Muscle of leg (tissue), 11 donors: ENCODE measurements around the gene CUEDC1. TPM values are rescaled to one million over a fixed set of nuclear protein-coding genes. Genes with fewer than 3 reads are reported as not detected.

ENCODE experiments used
- DNase-seq: peaks from one replicate; pipeline ENCODE4 v3.0.0; 2013
- H3K27ac ChIP-seq: one replicate; pipeline ENCODE4 v1.5.1; 2013; ENCODE audit warnings: mild to moderate bottlenecking, low read length, control low read depth
- H3K27me3 ChIP-seq: one replicate; pipeline ENCODE4 v1.6.1; 2013; ENCODE audit warnings: low read length; ENCODE audit not compliant: control insufficient read depth, insufficient read depth
- H3K36me3 ChIP-seq: one replicate; pipeline ENCODE4 v1.6.1; 2013; ENCODE audit warnings: low read length; ENCODE audit not compliant: control insufficient read depth, insufficient read depth
- H3K4me1 ChIP-seq: one replicate; pipeline ENCODE4 v1.6.1; 2013; ENCODE audit warnings: low read length; ENCODE audit not compliant: control insufficient read depth, insufficient read depth
- H3K4me3 ChIP-seq: one replicate; pipeline ENCODE4 v1.5.1; 2013; ENCODE audit warnings: low read length, control low read depth
- H3K9me3 ChIP-seq: replicated peaks from 2 replicates; pipeline ENCODE4 v1.6.1; 2013; ENCODE audit warnings: low read depth, low read length; ENCODE audit not compliant: control insufficient read depth
- WGBS: methylation state at CpG from one replicate; pipeline ENCODE4 v1.1.5; 2013; ENCODE audit warnings: missing lambda C conversion rate; ENCODE audit not compliant: insufficient coverage; 5-methylcytosine and 5-hydroxymethylcytosine counted together
- polyA plus RNA-seq, 8 donors: library from polyadenylated mRNA; unstranded; fragments of 120-200 nt; gene quantifications; one replicate each; pipeline versions ENCODE4 v1.2.1 to v1.2.3, GENCODE V29; 2013; ENCODE audit warnings: inconsistent platforms in 1 of 8, low replicate concordance in 1 of 8; ENCODE audit not compliant: insufficient read length in 8 of 8, insufficient read depth in 1 of 8
- total RNA-seq: library from RNA; stranded (reverse); fragments of 120-200 nt; gene quantifications from one replicate; pipeline ENCODE4 v1.2.4, GENCODE V29; 2013

The CUEDC1 gene
- total and polyA plus RNA-seq, 9 donors = 13.2 to 59.3 (median 51.8) TPM

GRCh38 chr17:57860414-57860999 lies 94.7 kb downstream of the CUEDC1 start:
- peaks cover 2% of the 10 kb centered on the region for H3K27me3 ChIP-seq
- DNase-seq = no peak
- no peaks in the 10 kb centered on the region for H3K9me3 ChIP-seq
- WGBS = 81% methylated on average over 5 of the region's 6 CpGs
- H3K4me1 ChIP-seq = peaks cover 44% of the 10 kb centered on the region
- no peak overlapping the region for H3K4me3 ChIP-seq
- H3K36me3 ChIP-seq = peaks cover 24% of the 10 kb centered on the region
- H3K27ac ChIP-seq = no peak overlapping the region

- Histone ChIP-seq H3K4me1 (peaks cover 50% of the 10 kb centered on the region), H3K9me3 (no peaks in the 10 kb centered on the region), H3K36me3 (peaks cover 17% of the 10 kb centered on the region), H3K4me3 (no peak overlapping the region), H3K27me3 (peaks cover 2% of the 10 kb centered on the region), H3K27ac (no peak overlapping the region)
- 81% methylated on average over 4 of the region's 13 CpGs for WGBS
- no peak for DNase-seq
These were observed 95.4 kb downstream of the CUEDC1 start for GRCh38 chr17:57859601-57860413.

- no peak overlapping the region for H3K4me3 ChIP-seq
- peaks cover 45% of the 10 kb centered on the region for H3K4me1 ChIP-seq
- H3K9me3 ChIP-seq = no peaks in the 10 kb centered on the region
- no peak for DNase-seq
- peaks cover 9% of the 10 kb centered on the region for H3K36me3 ChIP-seq
- H3K27me3 ChIP-seq = peaks cover 4% of the 10 kb centered on the region
- 64% methylated on average over 3 of the region's 5 CpGs for WGBS
- no peak overlapping the region for H3K27ac ChIP-seq
These were observed 96.4 kb downstream of the CUEDC1 start for GRCh38 chr17:57858838-57859237.

- Histone ChIP-seq H3K36me3 (peaks cover 4% of the 10 kb centered on the region), H3K4me3 (no peak overlapping the region), H3K9me3 (no peaks in the 10 kb centered on the region), H3K27ac (no peak overlapping the region), H3K27me3 (peaks cover 4% of the 10 kb centered on the region), H3K4me1 (peaks cover 46% of the 10 kb centered on the region)
- 88% methylated on average over 7 of the region's 10 CpGs for WGBS
- no peak for DNase-seq
These were observed 98.2 kb downstream of the CUEDC1 start for GRCh38 chr17:57856792-57857620.

- H3K4me3 ChIP-seq = no peak overlapping the region
- no peak for DNase-seq
- H3K27me3 ChIP-seq = peaks cover 4% of the 10 kb centered on the region
- H3K36me3 ChIP-seq = peaks cover 2% of the 10 kb centered on the region
- no peaks in the 10 kb centered on the region for H3K9me3 ChIP-seq
- no peak overlapping the region for H3K27ac ChIP-seq
- WGBS = no CpG with 5 or more reads among the region's 6 CpGs
- H3K4me1 ChIP-seq = peaks cover 43% of the 10 kb centered on the region
These were observed 99.7 kb downstream of the CUEDC1 start for GRCh38 chr17:57855391-57856035.

- WGBS = 66% methylated on average over 7 of the region's 8 CpGs
- H3K9me3 ChIP-seq = no peaks in the 10 kb centered on the region
- H3K4me1 ChIP-seq = peaks cover 48% of the 10 kb centered on the region
- no peaks in the 10 kb centered on the region for H3K36me3 ChIP-seq
- DNase-seq = no peak
- no peak overlapping the region for H3K4me3 ChIP-seq
- H3K27me3 ChIP-seq = peaks cover 2% of the 10 kb centered on the region
- H3K27ac ChIP-seq = no peak overlapping the region
These were observed 101.5 kb downstream of the CUEDC1 start for GRCh38 chr17:57853695-57854094.

GRCh38 chr17:57852955-57853328 lies 102.3 kb downstream of the CUEDC1 start:
- Histone ChIP-seq H3K36me3 (peaks cover 1% of the 10 kb centered on the region), H3K27me3 (peaks cover 2% of the 10 kb centered on the region), H3K9me3 (no peaks in the 10 kb centered on the region), H3K27ac (peak overlapping the region; percentile 87), H3K4me3 (no peak overlapping the region), H3K4me1 (peaks cover 43% of the 10 kb centered on the region)
- WGBS = no CpG with 5 or more reads among the region's 6 CpGs
- DNase-seq = no peak

GRCh38 chr17:57852092-57852954 lies 102.9 kb downstream of the CUEDC1 start:
- Histone ChIP-seq H3K4me3 (no peak overlapping the region), H3K4me1 (peaks cover 43% of the 10 kb centered on the region), H3K27me3 (peaks cover 2% of the 10 kb centered on the region), H3K9me3 (no peaks in the 10 kb centered on the region), H3K36me3 (peaks cover 5% of the 10 kb centered on the region), H3K27ac (peak overlapping the region; percentile 87)
- DNase-seq = no peak
- WGBS = 72% methylated on average over 4 of the region's 9 CpGs
